ENCODE results near the gene ERAL1. TPM values are rescaled to one million over a fixed set of nuclear protein-coding genes. Genes with fewer than 3 reads are reported as not detected.
"Not testable (repeated sequence)": the region's sequence is repeated elsewhere in the genome, so short reads cannot be mapped to it uniquely, and the experiment has no call there.

The ERAL1 gene
- polyA plus RNA-seq, 1 experiment: 84.1 TPM

GRCh38 chr17:28887871-28888471 lies 33.2 kb downstream of the ERAL1 start:
- no peak for TF ChIP-seq CTCF (IDR thresholded peaks at IDR 0.05; ENCODE audit: insufficient read depth, low read depth, low read length)

GRCh38 chr17:28888832-28889231 lies 34.0 kb downstream of the ERAL1 start:
- ChIA-PET POLR2A (no interaction called here), CTCF (no interaction called here)
- no peak for TF ChIP-seq CTCF (IDR thresholded peaks at IDR 0.05; ENCODE audit: insufficient read depth, low read depth, low read length)

More at GRCh38 chr17:28887871-28888471, 33.2 kb downstream of the ERAL1 start:
- ChIA-PET CTCF (no interaction called here), POLR2A (interaction anchor here (0.6 kb wide), 1 partner anchor 75 kb away, joined by 13 read pairs; no protein-coding TSS in a partner anchor)
- no peak overlapping the region for H3K4me3 ChIP-seq (ENCODE audit: low read depth, low read length)
- H3K27me3 ChIP-seq (ENCODE audit: control insufficient read depth, insufficient read depth, low read length): no peaks in the 10 kb centered on the region
- peaks cover 34% of the 10 kb centered on the region for H3K36me3 ChIP-seq (ENCODE audit: control insufficient read depth, insufficient read depth, low read length)
- DNase-seq (ENCODE audit: low read depth): no peak

GRCh38 chr17:28889996-28890395 lies 35.2 kb downstream of the ERAL1 start:
- Histone ChIP-seq H3K36me3 (ENCODE audit: control insufficient read depth, insufficient read depth, low read length) (peaks cover 21% of the 10 kb centered on the region), H3K27me3 (ENCODE audit: control insufficient read depth, insufficient read depth, low read length) (no peaks in the 10 kb centered on the region), H3K4me3 (ENCODE audit: low read depth, low read length) (no peak overlapping the region)
- CTCF ChIA-PET: interaction anchor here (0.6 to 1.7 kb wide), 4 partner anchors 11 to 164 kb away, joined by 3 to 4 read pairs (median 4); partner anchors contain the start of gene TLCD1
- POLR2A ChIA-PET: no interaction called here
- TF ChIP-seq CTCF (IDR thresholded peaks at IDR 0.05; ENCODE audit: insufficient read depth, low read depth, low read length): no peak
- no peak for DNase-seq (ENCODE audit: low read depth)

More at GRCh38 chr17:28888832-28889231, 34.0 kb downstream of the ERAL1 start:
- Histone ChIP-seq H3K36me3 (ENCODE audit: control insufficient read depth, insufficient read depth, low read length) (peaks cover 29% of the 10 kb centered on the region), H3K27me3 (ENCODE audit: control insufficient read depth, insufficient read depth, low read length) (no peaks in the 10 kb centered on the region), H3K4me3 (ENCODE audit: low read depth, low read length) (no peak overlapping the region)
- no peak for DNase-seq (ENCODE audit: low read depth)

- DNase-seq (ENCODE audit: low read depth): no peak
- ChIA-PET POLR2A (no interaction called here), CTCF (interaction anchor here (1.6 to 1.7 kb wide), 2 partner anchors 9 to 12 kb away, joined by 3 to 4 read pairs; no protein-coding TSS in a partner anchor)
- H3K4me3 ChIP-seq (ENCODE audit: low read depth, low read length): no peak overlapping the region
- no peak for TF ChIP-seq CTCF (IDR thresholded peaks at IDR 0.05; ENCODE audit: insufficient read depth, low read depth, low read length)
- H3K27me3 ChIP-seq (ENCODE audit: control insufficient read depth, insufficient read depth, low read length): no peaks in the 10 kb centered on the region
- H3K36me3 ChIP-seq (ENCODE audit: control insufficient read depth, insufficient read depth, low read length): peaks cover 12% of the 10 kb centered on the region
Measured at GRCh38 chr17:28891201-28891600, 36.4 kb downstream of the ERAL1 start.

- no peaks in the 10 kb centered on the region for H3K27me3 ChIP-seq (ENCODE audit: control insufficient read depth, insufficient read depth, low read length)
- CTCF ChIA-PET: interaction anchor here (0.6 to 1.6 kb wide), 4 partner anchors 10 to 46 kb away, joined by 3 read pairs; partner anchors contain the start of gene ERAL1
- H3K4me3 ChIP-seq (ENCODE audit: low read depth, low read length): no peak overlapping the region
- no peak for DNase-seq (ENCODE audit: low read depth)
- POLR2A ChIA-PET: no interaction called here
- no peak for TF ChIP-seq CTCF (IDR thresholded peaks at IDR 0.05; ENCODE audit: insufficient read depth, low read depth, low read length)
- H3K36me3 ChIP-seq (ENCODE audit: control insufficient read depth, insufficient read depth, low read length): peaks cover 12% of the 10 kb centered on the region
Measured at GRCh38 chr17:28892024-28892423, 37.2 kb downstream of the ERAL1 start.

- H3K4me3 ChIP-seq (ENCODE audit: low read depth, low read length); POLR2A ChIA-PET; H3K36me3 ChIP-seq (ENCODE audit: control insufficient read depth, insufficient read depth, low read length); H3K27me3 ChIP-seq (ENCODE audit: control insufficient read depth, insufficient read depth, low read length); DNase-seq (ENCODE audit: low read depth): not testable (repeated sequence)
- CTCF ChIA-PET: interaction anchor here (0.8 to 1.5 kb wide), 4 partner anchors 119 to 144 kb away, joined by 3 to 5 read pairs (median 3); no protein-coding TSS in a partner anchor
Measured at GRCh38 chr17:28893248-28894183, 38.7 kb downstream of the ERAL1 start.
